MM.1S (cell line): ENCODE results near the gene LRRC56.

Source experiments
- DNase-seq: peaks from one replicate; pipeline ENCODE4 v3.0.0-alpha.2; 2015
- H2AFZ ChIP-seq: fragments of 300-600 bp; sonication (generic); 2 replicates; pipeline ENCODE4 v1.6.0; 2016; ENCODE audit warnings: antibody characterized with exemption, low read length
- H3F3A ChIP-seq: fragments of 300-600 bp; sonication (generic); 2 replicates; pipeline ENCODE4 v1.6.1; 2016; ENCODE audit warnings: mild to moderate bottlenecking, antibody characterized with exemption, low read length, moderate library complexity, mixed read lengths; ENCODE audit not compliant: insufficient read depth
- H3K27ac ChIP-seq: fragments of 300-600 bp; sonication (generic); 2 replicates; pipeline ENCODE4 v1.5.1; 2016; ENCODE audit warnings: mild to moderate bottlenecking, low read length
- H3K27me3 ChIP-seq: fragments of 300-600 bp; sonication (generic); replicated peaks from 2 replicates; pipeline ENCODE4 v1.6.0; 2016; ENCODE audit warnings: low read length; ENCODE audit not compliant: insufficient read depth
- H3K36me3 ChIP-seq: fragments of 300-600 bp; sonication (generic); replicated peaks from 2 replicates; pipeline ENCODE4 v1.6.1; 2016; ENCODE audit warnings: mild to moderate bottlenecking, low read length, mixed read lengths; ENCODE audit not compliant: insufficient read depth
- H3K4me1 ChIP-seq: fragments of 300-600 bp; sonication (generic); 2 replicates; pipeline ENCODE4 v1.6.1; 2016; ENCODE audit warnings: low read length, mixed read lengths
- H3K4me2 ChIP-seq: fragments of 300-600 bp; sonication (generic); 2 replicates; pipeline ENCODE4 v1.6.0; 2016; ENCODE audit warnings: low read depth, low read length
- H3K4me3 ChIP-seq: fragments of 300-600 bp; sonication (generic); 2 replicates; pipeline ENCODE4 v1.5.1; 2016; ENCODE audit warnings: low read length, mixed read lengths
- H3K79me2 ChIP-seq: fragments of 300-600 bp; sonication (generic); 2 replicates; pipeline ENCODE4 v1.6.1; 2016; ENCODE audit warnings: mixed run types, low read length, mixed read lengths
- H3K9ac ChIP-seq: fragments of 300-600 bp; sonication (generic); 2 replicates; pipeline ENCODE4 v1.6.1; 2016; ENCODE audit warnings: low read length, mixed read lengths
- H3K9me2 ChIP-seq: fragments of 300-600 bp; sonication (generic); replicated peaks from 2 replicates; pipeline ENCODE4 v1.6.1; 2016; ENCODE audit warnings: mild to moderate bottlenecking, low read length, mixed read lengths; ENCODE audit not compliant: insufficient read depth
- H3K9me3 ChIP-seq: fragments of 300-600 bp; sonication (generic); replicated peaks from 2 replicates; pipeline ENCODE4 v1.6.1; 2016; ENCODE audit warnings: mild to moderate bottlenecking, low read length, mixed read lengths; ENCODE audit not compliant: insufficient read depth
- H4K20me1 ChIP-seq: fragments of 300-600 bp; sonication (generic); 2 replicates; pipeline ENCODE4 v1.6.1; 2016; ENCODE audit warnings: mild to moderate bottlenecking, low read length, moderate library complexity, mixed read lengths; ENCODE audit not compliant: insufficient read depth
- CTCF ChIP-seq: fragments of 300-600 bp; sonication (generic); IDR thresholded peaks from 2 replicates; pipeline ENCODE4 v1.5.1; 2016; ENCODE audit warnings: antibody characterized with exemption, low read length, mixed read lengths
- EZH2 ChIP-seq: fragments of 300-600 bp; sonication (generic); optimal IDR thresholded peaks from 2 replicates; pipeline ENCODE3; 2017; ENCODE audit warnings: low read depth, mild to moderate bottlenecking, antibody characterized with exemption, low read length, mixed read lengths
- EZH2phosphoT487 ChIP-seq: fragments of 300-600 bp; sonication (generic); IDR thresholded peaks from 2 replicates; pipeline ENCODE4 v1.6.1; 2018; ENCODE audit warnings: antibody characterized with exemption, low read length

LRRC56 gene

GRCh38 chr11:598005-598680, 60.8 kb downstream of the LRRC56 start:
- H3K4me3 ChIP-seq = no peak overlapping the region
- peaks cover 19% of the 10 kb centered on the region; the same call in 1 of the 2 replicates for H3K36me3 ChIP-seq

GRCh38 chr11:601573-602245, 64.4 kb downstream of the LRRC56 start:
- no peaks in the 10 kb centered on the region for H3F3A ChIP-seq
- H3K4me1 ChIP-seq = no peaks in the 10 kb centered on the region
- H3K4me3 ChIP-seq = no peak overlapping the region
- no peak overlapping the region for H2AFZ ChIP-seq
- no peaks in the 10 kb centered on the region for H3K9me3 ChIP-seq
- no peaks in the 10 kb centered on the region for H3K27me3 ChIP-seq
- H3K79me2 ChIP-seq = peaks cover 41% of the 10 kb centered on the region
- peaks cover 17% of the 10 kb centered on the region for H3K36me3 ChIP-seq
- no peak for DNase-seq
- H3K9ac ChIP-seq = no peak overlapping the region
- TF ChIP-seq EZH2 (no peak), EZH2phosphoT487 (no peak), CTCF (no peak)
- H3K9me2 ChIP-seq = no peaks in the 10 kb centered on the region
- H3K4me2 ChIP-seq = no peak overlapping the region
- H4K20me1 ChIP-seq = no peaks in the 10 kb centered on the region
- no peak overlapping the region for H3K27ac ChIP-seq

More at GRCh38 chr11:598005-598680, 60.8 kb downstream of the LRRC56 start:
- no peak overlapping the region for H3K9ac ChIP-seq
- no peaks in the 10 kb centered on the region for H3K27me3 ChIP-seq
- no peaks in the 10 kb centered on the region for H3F3A ChIP-seq
- H3K9me2 ChIP-seq = no peaks in the 10 kb centered on the region
- H3K4me1 ChIP-seq = no peaks in the 10 kb centered on the region
- no peak overlapping the region for H3K4me2 ChIP-seq
- peaks cover 59% of the 10 kb centered on the region for H3K79me2 ChIP-seq
- H4K20me1 ChIP-seq = no peaks in the 10 kb centered on the region
- H3K9me3 ChIP-seq = no peaks in the 10 kb centered on the region
- DNase-seq = no peak
- H2AFZ ChIP-seq = no peak overlapping the region
- no peak for TF ChIP-seq EZH2
- no peak for TF ChIP-seq EZH2phosphoT487
- no peak for TF ChIP-seq CTCF
- H3K27ac ChIP-seq = no peak overlapping the region

GRCh38 chr11:603154-603553, 65.8 kb downstream of the LRRC56 start:
- no peaks in the 10 kb centered on the region for H3K9me3 ChIP-seq
- no peak overlapping the region for H3K27ac ChIP-seq
- H3K9ac ChIP-seq = no peak overlapping the region
- H3K4me2 ChIP-seq = no peak overlapping the region
- H3K79me2 ChIP-seq = peaks cover 32% of the 10 kb centered on the region
- no peaks in the 10 kb centered on the region for H3F3A ChIP-seq
- H3K9me2 ChIP-seq = no peaks in the 10 kb centered on the region
- H3K4me1 ChIP-seq = no peaks in the 10 kb centered on the region
- TF ChIP-seq EZH2phosphoT487 (no peak), CTCF (no peak), EZH2 (no peak)
- no peaks in the 10 kb centered on the region for H4K20me1 ChIP-seq
- no peak overlapping the region for H3K4me3 ChIP-seq
- no peak overlapping the region for H2AFZ ChIP-seq
- peaks cover 20% of the 10 kb centered on the region; the same call in 1 of the 2 replicates for H3K36me3 ChIP-seq
- no peaks in the 10 kb centered on the region for H3K27me3 ChIP-seq
- DNase-seq = no peak
